MG63 (cell line): ENCODE measurements around the gene IPCEF1. TPM values are rescaled to one million over a fixed set of nuclear protein-coding genes. Genes with fewer than 3 reads are reported as not detected.

ENCODE experiments used
- total RNA-seq: library from RNA; depleted of rRNA; stranded (reverse); fragments of >200 nt; shearing (Covaris generic); gene quantifications from 2 replicates; pipeline ENCODE4 v1.2.3, GENCODE V29; 2014; ENCODE audit warnings: low replicate concordance; rRNA removed

Gene IPCEF1
- total RNA-seq, 1 experiment from 2014 or later: not detected

Other genes starting within 250 kb of the IPCEF1 start
- 12.1 and 29.2 TPM in 2 replicates for gene CNKSR3, start 153.9 kb upstream of the IPCEF1 start, total RNA-seq